GM18909 (cell line): ENCODE results near the gene GAGE13.
"Not testable (repeated sequence)": the region's sequence is repeated elsewhere in the genome, so short reads cannot be mapped to it uniquely, and the experiment has no call there.

Experiments
- ATAC-seq: cut with Tn5 transposase; IDR thresholded peaks from one replicate; pipeline ENCODE4 v1.9.1; 2021; ENCODE audit warnings: mild to moderate bottlenecking; ENCODE audit not compliant: unreplicated experiment, poor library complexity

The GAGE13 gene

DNA sequence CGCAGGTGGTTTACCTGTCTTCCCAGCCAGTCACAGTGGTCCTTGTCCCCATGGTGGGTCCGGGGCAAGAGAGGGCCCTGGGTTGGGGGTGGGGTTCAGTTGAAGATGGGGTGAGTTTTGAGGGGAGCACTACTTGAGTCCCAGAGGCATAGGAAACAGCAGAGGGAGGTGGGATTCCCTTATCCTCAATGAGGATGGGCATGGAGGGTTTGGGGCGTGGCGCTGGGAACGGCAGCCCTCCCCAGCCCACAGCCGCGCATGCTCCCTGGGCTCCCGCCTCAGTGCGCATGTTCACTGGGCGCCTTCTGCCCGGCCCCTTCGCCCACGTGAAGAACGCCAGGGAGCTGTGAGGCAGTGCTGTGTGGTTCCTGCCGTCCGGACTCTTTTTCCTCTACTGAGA is at the start of gene GAGE13:
GAGE13 (plus strand) TSS at position 301 of the 400 bp plus-strand sequence. CDS start 1,156 bp downstream, outside the sequence.
- not testable (repeated sequence) for ATAC-seq

GRCh38 chrX:49282647-49283011 is 48.8 kb upstream of the GAGE13 start:
- ATAC-seq = no peak

DNA sequence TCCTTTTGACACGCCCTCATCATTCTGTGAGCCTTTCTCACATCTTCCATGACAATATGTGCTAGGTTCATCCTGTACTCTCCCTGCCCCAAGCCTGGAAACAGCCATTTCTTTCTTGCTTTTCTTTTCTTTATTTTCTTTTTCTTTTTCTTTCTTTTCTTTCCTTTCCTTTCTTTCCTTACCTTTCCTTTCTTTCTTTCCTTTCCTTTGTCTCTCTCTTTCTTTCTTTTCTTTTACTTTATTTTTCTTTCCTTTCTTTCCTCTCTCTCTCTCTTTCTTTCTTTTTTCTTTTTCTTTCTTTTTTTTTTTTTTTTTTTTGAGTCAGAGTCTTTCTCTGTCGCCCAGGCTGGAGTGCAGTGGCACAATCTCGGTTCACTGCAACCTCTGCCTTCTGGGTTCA is 47.2 kb upstream of the GAGE13 start:
- ATAC-seq = no peak

DNA sequence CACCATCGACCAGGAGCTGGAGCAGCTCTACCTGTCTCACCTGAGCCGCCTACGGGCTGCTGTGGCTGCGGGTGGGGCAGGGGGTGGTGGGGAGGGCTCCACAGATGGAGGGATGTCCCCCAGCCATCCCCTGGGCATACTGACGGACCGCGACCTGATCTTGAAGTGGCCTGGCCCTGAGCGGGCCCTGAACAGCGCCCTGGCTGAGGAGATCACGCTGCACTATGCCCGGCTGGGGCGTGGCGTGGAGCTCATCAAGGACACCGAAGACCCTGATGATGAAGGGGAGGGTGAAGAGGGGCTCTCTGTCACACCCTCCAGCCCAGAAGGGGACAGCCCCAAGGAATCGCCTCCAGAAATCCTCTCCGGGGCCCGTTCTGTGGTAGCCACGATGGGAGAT is 45.2 kb upstream of the GAGE13 start:
- ATAC-seq = no peak

DNA sequence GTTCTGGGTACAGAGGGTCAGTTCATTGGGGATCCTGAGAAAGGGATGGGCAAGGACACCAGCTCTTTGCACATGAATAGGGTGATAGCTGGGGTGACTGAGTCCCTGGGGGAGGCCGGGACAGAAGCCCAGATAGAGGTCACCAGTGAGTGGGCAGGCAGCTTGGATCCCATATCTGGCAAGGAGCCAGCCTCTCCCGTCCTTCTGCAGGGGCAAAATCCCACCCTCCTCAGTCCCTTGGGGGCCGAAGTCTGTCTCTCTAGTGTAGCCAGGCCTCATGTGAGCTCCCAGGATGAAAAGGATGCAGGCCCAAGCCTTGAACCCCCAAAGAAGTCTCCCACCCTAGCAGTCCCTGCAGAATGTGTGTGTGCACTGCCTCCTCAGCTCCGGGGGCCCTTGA is 44.8 kb upstream of the GAGE13 start:
- no peak for ATAC-seq

DNA sequence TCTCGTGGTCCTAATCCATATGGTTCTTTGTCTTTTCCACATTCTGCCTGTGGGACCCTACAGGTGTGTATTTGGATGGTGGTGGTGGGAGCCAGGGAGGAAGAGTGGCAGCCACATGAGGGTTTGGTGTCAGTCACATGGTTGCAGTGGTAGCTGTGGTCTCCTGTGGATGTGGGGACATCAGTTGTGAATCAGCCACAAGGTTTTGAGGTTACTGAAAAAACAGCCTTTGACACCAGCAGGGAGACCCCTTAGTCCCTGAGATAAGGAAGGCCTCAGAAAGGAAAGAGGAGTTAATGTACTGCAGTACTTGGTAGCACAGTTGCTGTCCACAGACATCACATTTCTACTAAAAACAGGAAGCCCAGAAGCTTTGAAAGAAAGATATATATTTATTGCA is 43.7 kb upstream of the GAGE13 start:
- no peak for ATAC-seq

DNA sequence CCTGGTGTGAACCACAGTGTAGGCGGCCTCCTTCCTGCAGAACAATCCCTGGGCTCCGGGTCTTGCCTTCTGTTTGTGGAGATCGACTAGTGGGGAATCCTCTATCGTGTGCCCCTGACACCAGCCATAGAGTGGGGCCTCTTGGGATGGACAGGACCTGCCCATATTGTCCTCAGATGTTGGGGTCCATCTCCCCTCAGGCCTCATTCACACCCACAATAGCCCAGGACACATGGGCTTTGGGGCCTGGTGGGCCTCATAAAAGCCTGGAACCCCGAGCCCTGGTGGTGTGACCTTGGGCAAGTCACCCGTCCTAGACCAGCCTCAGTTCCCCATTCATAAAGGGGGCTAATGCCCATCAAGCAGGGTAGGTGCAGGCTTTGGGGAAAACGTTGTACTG is 41.2 kb upstream of the GAGE13 start:
- no peak for ATAC-seq

GRCh38 chrX:49291615-49292337 is 39.6 kb upstream of the GAGE13 start:
- ATAC-seq = peak; percentile 70

- ATAC-seq = no peak
Measured at GRCh38 chrX:49292400-49293362, 38.7 kb upstream of the GAGE13 start.

DNA sequence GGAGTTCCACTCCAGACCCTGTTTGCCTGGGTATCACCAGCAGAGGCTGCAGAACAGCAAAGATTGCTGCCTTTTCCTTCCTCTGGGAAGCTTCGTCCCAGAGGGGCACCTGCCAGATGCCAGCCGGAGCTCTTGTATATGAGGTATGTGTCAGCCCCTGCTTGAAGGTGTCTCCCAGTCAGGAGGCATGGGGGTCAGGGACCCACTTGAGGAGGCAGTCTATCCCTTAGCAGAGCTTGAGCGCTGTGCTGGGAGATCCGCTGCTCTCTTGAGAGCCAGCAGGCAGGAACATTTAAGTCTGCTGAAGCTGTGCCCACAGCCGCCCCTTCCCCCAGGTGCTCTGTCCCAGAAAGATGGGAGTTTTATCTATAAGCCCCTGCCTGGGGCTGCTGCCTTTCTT is 32.1 kb upstream of the GAGE13 start:
- ATAC-seq = not testable (repeated sequence)

DNA sequence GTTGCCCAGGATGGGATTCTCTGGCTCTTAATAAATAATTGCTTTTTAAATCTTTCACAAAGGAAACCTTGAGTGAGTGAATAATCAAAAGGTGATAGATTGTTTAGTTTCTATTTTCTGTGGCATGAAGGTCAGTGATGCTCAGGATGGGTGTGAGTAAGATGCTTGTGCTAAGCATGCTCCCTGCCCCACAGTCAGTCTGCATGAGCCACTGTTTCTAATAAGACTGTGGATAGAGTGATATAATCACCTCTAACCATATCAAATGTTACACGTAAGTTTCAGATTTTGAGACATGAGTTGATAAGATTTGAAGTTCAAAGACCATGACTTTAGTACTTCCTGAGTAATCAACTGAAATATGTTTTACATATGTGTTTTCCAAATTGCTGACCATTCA is 30.7 kb upstream of the GAGE13 start:
- no peak for ATAC-seq

DNA sequence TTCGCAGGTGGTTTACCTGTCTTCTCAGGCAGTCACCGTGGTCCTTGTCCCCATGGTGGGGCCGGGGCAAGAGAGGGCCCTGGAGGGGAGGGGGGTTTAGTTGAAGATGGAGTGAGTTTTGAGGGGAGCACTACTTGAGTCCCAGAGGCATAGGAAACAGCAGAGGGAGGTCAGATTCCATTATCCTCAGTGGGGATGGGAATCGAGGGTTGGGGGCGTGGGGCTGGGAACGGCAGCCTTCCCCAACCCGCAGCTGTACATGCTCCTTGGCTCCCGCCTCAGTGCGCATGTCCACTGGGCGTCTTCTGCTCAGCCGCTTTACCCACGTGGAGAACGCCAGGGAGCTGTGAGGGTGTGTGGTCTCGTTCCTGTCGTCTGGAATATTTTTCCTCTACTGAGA is 28.0 kb upstream of the GAGE13 start, which contains the start of gene GAGE10:
GAGE10 (plus strand) TSS at position 301 of the 400 bp plus-strand sequence. CDS start 1,214 bp downstream, outside the sequence.
- ATAC-seq = no peak

GRCh38 chrX:49307775-49308174 is 23.6 kb upstream of the GAGE13 start:
- not testable (repeated sequence) for ATAC-seq

DNA sequence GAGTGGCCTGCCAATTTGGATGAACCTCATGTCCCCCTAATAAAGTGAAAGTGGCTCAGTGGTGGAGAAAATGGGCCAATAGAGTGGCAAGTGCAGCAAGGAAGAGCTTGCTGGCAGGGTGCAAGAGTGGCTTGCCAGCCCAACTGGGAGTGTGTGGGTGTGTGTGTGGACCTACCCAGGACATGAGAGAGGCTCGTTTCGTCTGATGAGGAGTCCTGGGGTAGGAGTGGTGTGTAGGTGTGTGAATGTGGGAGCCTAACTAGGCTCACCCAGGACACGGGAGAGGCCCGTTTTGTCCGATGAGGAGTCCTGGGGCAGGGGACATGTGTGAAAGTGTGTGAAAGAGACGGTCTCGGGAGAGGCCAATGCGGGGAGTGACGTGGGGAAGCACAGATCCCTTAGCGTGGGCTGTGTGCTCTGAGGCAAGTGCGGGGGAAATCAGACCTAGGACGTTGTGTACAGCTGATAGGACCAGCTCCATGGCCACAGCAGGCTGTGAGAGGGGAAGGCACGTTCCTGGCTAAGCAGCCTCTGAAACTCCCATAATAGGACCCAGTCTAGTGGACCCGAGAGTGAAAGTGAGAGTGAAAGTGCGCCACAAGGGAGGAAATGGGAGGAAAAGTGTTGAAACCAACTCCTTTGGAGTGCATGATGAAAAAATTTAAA is 22.6 kb upstream of the GAGE13 start:
- no peak for ATAC-seq

- ATAC-seq = no peak
Measured at GRCh38 chrX:49309401-49309981, 21.9 kb upstream of the GAGE13 start.

- no peak for ATAC-seq
Measured at GRCh38 chrX:49310371-49310770, 21.0 kb upstream of the GAGE13 start.

- no peak for ATAC-seq
Measured at GRCh38 chrX:49312176-49312575, 19.2 kb upstream of the GAGE13 start.

- ATAC-seq = no peak
Measured at GRCh38 chrX:49316085-49316484, 15.3 kb upstream of the GAGE13 start.

- ATAC-seq = not testable (repeated sequence)
Measured at GRCh38 chrX:49321737-49322136, 9.6 kb upstream of the GAGE13 start, which contains the start of gene GAGE12J. Gene GAGE12J (plus strand): TSS chrX:49322037. CDS start chrX:49323194, 1,157 bp downstream.

- not testable (repeated sequence) for ATAC-seq
Measured at GRCh38 chrX:49322266-49322665, 9.1 kb upstream of the GAGE13 start.
